GM23248 (cell line): ENCODE measurements around the gene FLOT2.

Experiments
- EZH2 ChIP-seq: fragments of 200-600 bp; sonication (generic); IDR thresholded peaks from 2 replicates; pipeline ENCODE4 v1.6.1; 2018; ENCODE audit warnings: antibody characterized with exemption, mild to moderate bottlenecking; ENCODE audit not compliant: insufficient read depth, poor library complexity, severe bottlenecking
- EZH2phosphoT487 ChIP-seq: fragments of 200-600 bp; sonication (generic); IDR thresholded peaks from 2 replicates; pipeline ENCODE4 v1.6.1; 2018; ENCODE audit warnings: antibody characterized with exemption, moderate library complexity, mild to moderate bottlenecking, low read depth; ENCODE audit not compliant: insufficient read depth

DNA sequence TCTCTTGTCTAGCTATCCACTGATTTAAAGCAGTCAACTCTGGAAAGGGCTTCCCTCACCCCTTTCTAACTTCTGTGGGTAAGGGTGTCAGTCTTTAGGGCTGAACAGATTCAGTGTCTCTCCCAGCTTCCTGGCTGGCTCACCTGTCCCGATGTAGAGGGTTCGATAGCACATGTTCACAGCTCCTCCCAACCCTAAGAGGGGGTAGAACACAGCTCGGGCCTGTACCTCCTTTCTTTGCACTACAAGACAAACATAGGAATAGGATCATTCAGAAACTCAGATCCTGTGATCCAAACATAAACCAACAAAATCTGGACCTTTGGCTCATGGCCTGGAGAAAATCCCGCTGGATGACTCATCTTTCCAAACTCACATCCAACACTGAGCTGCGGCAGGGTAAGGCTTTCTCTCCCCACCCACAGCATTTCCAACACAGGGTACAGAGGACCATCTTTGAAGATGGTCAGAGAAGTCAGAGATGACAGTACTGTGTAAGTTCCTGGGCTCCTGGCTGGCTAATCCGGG, 11.2 kb upstream of the FLOT2 start:
- no peak for TF ChIP-seq EZH2
- no peak for TF ChIP-seq EZH2phosphoT487
